AG09319 (cell line): Measurements from ENCODE around the gene SCN9A.
"Not testable (repeated sequence)": the region's sequence is repeated elsewhere in the genome, so short reads cannot be mapped to it uniquely, and the experiment has no call there.

Experiments used
- DNase-seq: peaks from one replicate; pipeline ENCODE4 v3.0.0-alpha.2; 2010; ENCODE audit warnings: low read depth; ENCODE audit errors: extremely low read depth
- TF ChIP-seq, protein P1 (sequence below): IDR thresholded peaks from 2 replicates; pipeline ENCODE4 v1.5.1; 2011; ENCODE audit warnings: low read depth, mild to moderate bottlenecking, inconsistent platforms, low read length, moderate library complexity

SCN9A gene

DNA sequence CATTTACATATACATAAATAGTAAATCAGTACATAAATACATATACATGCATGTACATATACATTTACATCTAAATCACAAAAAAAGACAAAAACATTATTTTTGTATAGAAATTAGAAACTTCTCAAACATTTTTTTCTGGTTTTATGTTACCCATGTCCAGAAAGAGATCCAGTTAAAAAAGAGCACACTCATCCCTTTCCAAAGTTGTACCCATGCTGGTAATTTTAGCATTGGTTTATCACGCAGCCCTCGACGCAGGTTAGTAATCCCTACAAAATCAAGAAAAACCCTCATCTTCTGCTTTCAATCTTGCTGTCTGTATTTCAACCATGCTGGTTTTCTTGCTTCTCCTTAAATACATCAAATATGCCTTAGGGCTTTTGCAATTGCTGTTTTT is 10.5 kb downstream of the SCN9A start:
- TF ChIP-seq, protein P1, sequence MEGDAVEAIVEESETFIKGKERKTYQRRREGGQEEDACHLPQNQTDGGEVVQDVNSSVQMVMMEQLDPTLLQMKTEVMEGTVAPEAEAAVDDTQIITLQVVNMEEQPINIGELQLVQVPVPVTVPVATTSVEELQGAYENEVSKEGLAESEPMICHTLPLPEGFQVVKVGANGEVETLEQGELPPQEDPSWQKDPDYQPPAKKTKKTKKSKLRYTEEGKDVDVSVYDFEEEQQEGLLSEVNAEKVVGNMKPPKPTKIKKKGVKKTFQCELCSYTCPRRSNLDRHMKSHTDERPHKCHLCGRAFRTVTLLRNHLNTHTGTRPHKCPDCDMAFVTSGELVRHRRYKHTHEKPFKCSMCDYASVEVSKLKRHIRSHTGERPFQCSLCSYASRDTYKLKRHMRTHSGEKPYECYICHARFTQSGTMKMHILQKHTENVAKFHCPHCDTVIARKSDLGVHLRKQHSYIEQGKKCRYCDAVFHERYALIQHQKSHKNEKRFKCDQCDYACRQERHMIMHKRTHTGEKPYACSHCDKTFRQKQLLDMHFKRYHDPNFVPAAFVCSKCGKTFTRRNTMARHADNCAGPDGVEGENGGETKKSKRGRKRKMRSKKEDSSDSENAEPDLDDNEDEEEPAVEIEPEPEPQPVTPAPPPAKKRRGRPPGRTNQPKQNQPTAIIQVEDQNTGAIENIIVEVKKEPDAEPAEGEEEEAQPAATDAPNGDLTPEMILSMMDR, result no peak

DNA sequence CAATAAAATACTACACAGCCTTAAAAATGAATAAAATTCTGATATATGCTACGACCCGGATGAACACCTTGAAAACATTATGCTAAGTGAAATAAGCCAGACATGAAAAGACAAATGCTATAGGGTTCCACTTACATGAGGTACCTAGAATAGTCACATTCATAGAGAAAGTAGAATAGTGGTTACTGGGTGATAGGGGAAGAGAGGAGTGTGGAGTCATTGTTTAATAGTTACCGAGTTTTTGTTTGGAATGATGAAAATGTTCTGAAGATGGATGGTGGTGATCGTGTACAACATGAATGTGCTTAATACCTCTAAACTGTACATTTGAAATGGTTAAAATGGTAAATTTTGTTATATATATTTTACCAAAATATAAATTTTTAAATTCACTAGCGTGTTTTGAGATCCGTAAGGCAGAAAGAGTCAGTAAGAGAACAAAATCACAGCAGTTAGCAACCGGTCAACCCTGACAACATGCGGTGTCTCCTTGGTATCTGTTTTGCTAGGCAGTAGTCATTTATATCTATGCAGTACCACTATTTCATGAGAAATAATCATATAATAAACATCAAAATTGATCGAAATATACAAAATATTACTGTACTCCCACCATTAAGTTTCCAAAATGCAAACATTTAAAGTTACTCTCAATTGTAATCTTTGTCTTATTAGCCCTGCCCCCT is 11.1 kb downstream of the SCN9A start:
- no peak for DNase-seq
- TF ChIP-seq, protein P1, result no peak

More for the DNA sequence above, 10.5 kb downstream of the SCN9A start:
- no peak for DNase-seq

DNA sequence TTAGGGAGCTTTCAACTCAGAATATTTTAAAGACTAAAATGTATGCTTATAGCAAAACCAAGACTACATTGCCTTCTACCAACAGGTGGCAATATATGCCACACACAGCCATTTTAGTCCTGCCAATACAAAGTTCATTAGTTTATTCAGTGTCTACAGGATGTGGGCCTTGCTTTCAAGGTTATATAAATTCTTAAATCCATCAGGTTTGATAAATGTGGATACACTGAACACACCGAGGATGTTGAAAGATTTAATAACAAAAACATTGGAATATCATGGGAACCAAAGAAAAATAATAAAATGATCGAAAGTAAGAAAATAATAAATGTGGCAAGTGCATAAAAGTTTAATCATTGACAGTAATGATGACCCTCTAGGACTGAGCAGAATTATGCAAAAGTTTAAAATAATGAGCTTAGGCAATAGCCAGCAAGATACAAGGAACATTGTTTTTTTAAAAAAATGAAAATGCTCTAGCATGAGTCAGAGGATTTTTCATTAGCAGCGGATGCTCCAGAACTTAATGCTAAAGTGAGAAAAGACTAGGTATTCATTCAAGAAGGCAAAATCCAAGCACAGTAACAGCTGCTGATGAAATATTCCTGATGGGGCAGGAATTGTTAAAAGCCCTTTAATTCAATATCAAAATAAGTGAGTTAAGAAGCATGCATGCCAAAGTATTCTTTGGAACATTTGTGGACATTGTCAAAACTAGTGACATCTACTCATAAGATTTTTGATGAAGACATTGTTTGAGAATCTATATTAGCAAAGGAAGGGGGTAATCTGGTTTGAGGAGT is 14.2 kb downstream of the SCN9A start:
- no peak for DNase-seq
- TF ChIP-seq, protein P1, result peak; percentile 46

DNA sequence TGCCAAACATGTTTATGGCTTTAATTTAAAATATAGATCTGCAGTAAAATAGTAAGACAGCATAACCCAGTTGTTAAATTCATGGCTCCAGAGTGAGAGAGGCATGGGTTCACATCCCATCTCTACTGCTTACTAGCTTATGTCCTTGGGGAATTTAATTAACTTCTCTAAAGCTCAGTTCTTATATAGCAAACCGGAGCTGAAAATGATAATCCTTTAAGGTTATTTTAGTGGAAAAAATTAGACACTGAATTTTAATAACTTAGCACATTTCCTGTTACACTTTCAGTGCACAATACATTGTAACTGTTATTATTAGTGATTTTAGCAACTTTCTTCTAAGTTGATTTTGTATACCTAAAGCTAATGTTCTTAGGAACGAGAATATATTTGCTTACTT is 14.8 kb downstream of the SCN9A start:
- no peak for DNase-seq

DNA sequence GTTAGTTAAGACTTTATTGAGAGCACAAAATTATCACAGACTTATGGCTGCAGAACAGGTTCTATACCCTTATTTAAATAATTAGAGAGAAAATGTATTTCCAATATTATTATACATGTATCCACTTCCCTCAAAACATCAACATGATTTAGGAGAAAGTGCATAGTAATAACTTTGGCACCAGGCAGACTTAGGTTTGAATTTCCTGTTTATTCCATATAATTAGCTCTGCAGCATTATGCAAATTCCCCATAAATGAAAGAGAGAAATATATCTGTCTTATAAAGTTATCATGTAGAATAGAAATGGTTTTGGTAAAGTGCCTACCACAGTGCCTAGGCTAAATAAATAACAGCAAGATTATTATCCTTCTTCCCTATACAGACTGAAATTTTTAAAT is 15.3 kb downstream of the SCN9A start:
- TF ChIP-seq, protein P1, result no peak
- no peak for DNase-seq

More for the DNA sequence above, 14.8 kb downstream of the SCN9A start:
- TF ChIP-seq, protein P1, result no peak

DNA sequence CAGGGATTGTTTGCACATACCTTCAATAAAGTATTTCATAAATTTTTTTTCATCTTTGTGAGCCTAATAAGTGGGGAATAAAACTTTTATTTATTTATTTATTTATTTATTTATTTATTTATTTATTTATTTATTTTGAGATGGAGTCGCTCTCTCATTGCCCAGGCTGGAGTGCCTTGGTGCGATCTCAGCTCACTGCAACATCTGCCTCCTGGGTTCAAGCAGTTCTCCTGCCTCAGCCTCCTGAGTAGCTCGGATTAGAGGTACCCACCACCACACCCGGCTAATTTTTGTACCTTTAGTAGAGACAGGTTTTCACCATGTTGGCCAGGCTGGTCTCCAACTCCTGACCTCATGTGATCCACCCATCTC is 17.8 kb downstream of the SCN9A start:
- not testable (repeated sequence) for DNase-seq

DNA sequence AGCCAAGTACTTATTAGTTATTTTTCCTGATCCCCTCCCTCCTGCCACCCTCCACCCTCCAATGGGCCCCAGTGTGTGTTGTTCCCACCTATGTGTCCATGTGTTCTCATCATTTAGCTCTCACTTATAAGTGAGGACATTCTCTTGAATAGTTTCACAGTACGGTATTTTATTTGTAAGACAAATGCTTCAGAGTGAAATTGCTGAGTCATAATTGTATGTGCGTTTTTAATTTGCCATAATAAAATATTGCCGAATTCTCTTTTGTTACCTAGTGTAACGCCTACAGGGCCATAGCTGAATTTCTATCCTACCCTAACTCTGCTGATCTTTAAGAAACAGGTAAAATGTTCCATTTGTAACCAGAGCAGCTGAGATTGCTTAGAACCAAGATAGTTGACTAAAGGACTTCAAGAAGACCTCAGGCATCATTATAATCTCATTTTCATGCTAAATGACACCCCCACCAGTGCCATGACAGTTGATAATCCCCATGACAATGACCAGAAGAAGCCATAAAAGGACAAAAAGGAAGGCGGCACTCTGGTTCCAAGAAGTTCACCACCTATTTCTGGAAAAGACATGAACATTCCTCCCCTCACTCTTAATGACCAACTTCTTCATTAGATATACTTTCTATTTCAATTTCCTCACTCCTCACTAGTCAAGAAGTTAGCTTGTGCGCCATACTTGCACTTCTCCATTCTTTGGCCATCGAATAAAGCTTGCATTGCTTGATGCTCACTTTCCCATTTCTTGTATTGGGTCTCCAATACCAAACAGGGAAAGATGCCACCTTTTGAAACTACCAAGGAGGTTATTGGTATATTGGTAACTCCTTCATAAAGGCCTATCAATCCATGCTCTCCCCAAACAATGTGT is 18.4 kb downstream of the SCN9A start:
- DNase-seq, result no peak
- TF ChIP-seq, protein P1, result no peak
